Retinal pigment epithelial cell (primary cell): ENCODE measurements around the gene ZBTB16.

ENCODE experiments used
- DNase-seq: peaks from one replicate; pipeline ENCODE4 v3.0.0-alpha.2; 2010; ENCODE audit warnings: low read depth
- H3K4me3 ChIP-seq: 2 replicates; pipeline ENCODE4 v1.5.1; 2011; ENCODE audit warnings: mild to moderate bottlenecking, low read length, control low read depth, moderate library complexity
- CTCF ChIP-seq: conservative IDR thresholded peaks from 2 replicates; pipeline ENCODE4 v1.5.1; 2011; ENCODE audit warnings: low read depth, low read length, control low read depth, inconsistent platforms

Gene ZBTB16

GRCh38 chr11:114099392-114100178 is 40.1 kb downstream of the ZBTB16 start:
- H3K4me3 ChIP-seq = no peak overlapping the region
- no peak for TF ChIP-seq CTCF
- DNase-seq = no peak

GRCh38 chr11:114102993-114103896 is 43.7 kb downstream of the ZBTB16 start:
- H3K4me3 ChIP-seq = no peak overlapping the region
- no peak for DNase-seq
- TF ChIP-seq CTCF = no peak

DNA sequence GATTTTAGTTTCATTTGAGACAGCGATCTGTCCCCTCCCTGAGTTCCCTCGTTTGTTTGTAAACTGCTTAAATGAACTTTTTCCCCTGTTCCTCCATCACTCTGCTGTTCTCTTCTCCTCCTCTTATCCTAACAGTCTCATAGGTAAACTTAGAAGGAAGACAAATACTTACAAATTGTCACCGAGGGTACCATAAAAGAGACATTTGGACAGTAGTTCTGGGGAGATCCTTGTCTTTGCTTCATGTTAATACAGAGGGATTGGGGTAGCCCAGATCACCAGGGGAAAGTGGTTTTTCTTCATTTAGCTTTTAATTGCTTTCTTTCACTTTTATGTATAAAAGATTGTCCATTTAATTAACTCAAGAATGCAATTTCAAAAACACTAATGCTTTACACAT is 46.1 kb downstream of the ZBTB16 start:
- DNase-seq = no peak
- TF ChIP-seq CTCF = no peak
- no peak overlapping the region for H3K4me3 ChIP-seq

- DNase-seq = no peak
- H3K4me3 ChIP-seq = no peak overlapping the region
- TF ChIP-seq CTCF = no peak
Observed at GRCh38 chr11:114106047-114106446, 46.5 kb downstream of the ZBTB16 start.

GRCh38 chr11:114106986-114107385 is 47.5 kb downstream of the ZBTB16 start:
- no peak for DNase-seq
- H3K4me3 ChIP-seq = no peak overlapping the region
- TF ChIP-seq CTCF = no peak

GRCh38 chr11:114108501-114109205 is 49.1 kb downstream of the ZBTB16 start:
- no peak overlapping the region for H3K4me3 ChIP-seq
- no peak for DNase-seq
- TF ChIP-seq CTCF = no peak
